Measurements from ENCODE around the gene CMTM6.
"Not testable (repeated sequence)": the region's sequence is repeated elsewhere in the genome, so short reads cannot be mapped to it uniquely, and the experiment has no call there.

CMTM6 gene

GRCh38 chr3:32499585-32499984 lies 3.1 kb downstream of the CMTM6 start:
- DNase-seq (ENCODE audit: low read depth) = no peak

GRCh38 chr3:32498992-32499391 lies 3.7 kb downstream of the CMTM6 start:
- DNase-seq (ENCODE audit: low read depth) = no peak

GRCh38 chr3:32498252-32498651 lies 4.4 kb downstream of the CMTM6 start:
- DNase-seq (ENCODE audit: low read depth) = no peak

- DNase-seq (ENCODE audit: low read depth) = no peak
Observed at GRCh38 chr3:32495609-32496008, 7.0 kb downstream of the CMTM6 start.

- no peak for DNase-seq (ENCODE audit: low read depth)
Observed at GRCh38 chr3:32495085-32495484, 7.6 kb downstream of the CMTM6 start.

- DNase-seq (ENCODE audit: low read depth) = no peak
Observed at GRCh38 chr3:32493437-32494414, 8.9 kb downstream of the CMTM6 start.

GRCh38 chr3:32492684-32493436 lies 9.8 kb downstream of the CMTM6 start:
- no peak for DNase-seq (ENCODE audit: low read depth)

GRCh38 chr3:32488474-32489008 lies 14.1 kb downstream of the CMTM6 start:
- no peak for DNase-seq (ENCODE audit: low read depth)

- no peak for DNase-seq (ENCODE audit: low read depth)
Observed at GRCh38 chr3:32487781-32488473, 14.7 kb downstream of the CMTM6 start.

GRCh38 chr3:32484436-32484835 lies 18.2 kb downstream of the CMTM6 start:
- no peak for DNase-seq (ENCODE audit: low read depth)

- no peak for DNase-seq (ENCODE audit: low read depth)
Observed at GRCh38 chr3:32483772-32484171, 18.9 kb downstream of the CMTM6 start.

- no peak for DNase-seq (ENCODE audit: low read depth)
Observed at GRCh38 chr3:32482693-32483092, 20.0 kb downstream of the CMTM6 start.

GRCh38 chr3:32481791-32482631 lies 20.6 kb downstream of the CMTM6 start:
- DNase-seq (ENCODE audit: low read depth) = no peak

- no peak for DNase-seq (ENCODE audit: low read depth)
Observed at GRCh38 chr3:32480604-32481003, 22.0 kb downstream of the CMTM6 start.

- no peak for DNase-seq (ENCODE audit: low read depth)
Observed at GRCh38 chr3:32474201-32474600, 28.5 kb downstream of the CMTM6 start.

- not testable (repeated sequence) for DNase-seq (ENCODE audit: low read depth)
Observed at GRCh38 chr3:32472151-32472550, 30.5 kb downstream of the CMTM6 start.

- no peak for DNase-seq (ENCODE audit: low read depth)
Observed at GRCh38 chr3:32471246-32471645, 31.4 kb downstream of the CMTM6 start.

GRCh38 chr3:32470362-32470761 lies 32.3 kb downstream of the CMTM6 start:
- no peak for DNase-seq (ENCODE audit: low read depth)

GRCh38 chr3:32469151-32469874 lies 33.3 kb downstream of the CMTM6 start:
- no peak for DNase-seq (ENCODE audit: low read depth)

- DNase-seq (ENCODE audit: low read depth) = peak; percentile 56
Observed at GRCh38 chr3:32467333-32468070, 35.1 kb downstream of the CMTM6 start.
